OCI-LY7 (cell line): Measurements from ENCODE around the gene STAT1.

Source experiments
- EZH2phosphoT487 ChIP-seq: fragments of 200-600 bp; sonication (generic); IDR thresholded peaks from 2 replicates; pipeline ENCODE4 v1.6.1; 2018; ENCODE audit warnings: low read depth, borderline replicate concordance, mild to moderate bottlenecking, mixed run types, antibody characterized with exemption, low read length, moderate library complexity, mixed read lengths
- TF ChIP-seq, protein P1 (sequence below): fragments of 200-600 bp; sonication (generic); conservative IDR thresholded peaks from 2 replicates; pipeline ENCODE4 v1.5.1; 2014; ENCODE audit warnings: mild to moderate bottlenecking, antibody characterized with exemption, low read length, moderate library complexity, mixed read lengths

DNA sequence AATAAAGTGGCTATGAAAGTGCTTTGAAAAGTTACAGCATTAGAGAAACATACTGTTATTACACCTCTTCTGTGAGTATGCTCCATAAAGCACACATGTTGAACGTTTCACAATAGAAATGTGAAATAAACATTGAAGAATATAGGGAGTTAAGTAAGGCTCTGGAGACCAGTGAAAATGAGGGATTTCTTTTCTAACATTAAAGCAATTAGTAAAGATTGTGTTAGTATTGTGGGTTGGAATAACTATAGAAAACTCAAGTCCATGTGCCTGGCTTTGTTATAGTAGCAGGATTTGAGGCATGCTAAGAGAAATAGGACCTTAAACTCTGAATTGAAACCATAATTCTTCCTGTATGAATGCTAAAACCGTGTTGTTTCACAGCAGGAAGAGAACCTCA is 70.3 kb downstream of the STAT1 start:
- TF ChIP-seq, protein P1, sequence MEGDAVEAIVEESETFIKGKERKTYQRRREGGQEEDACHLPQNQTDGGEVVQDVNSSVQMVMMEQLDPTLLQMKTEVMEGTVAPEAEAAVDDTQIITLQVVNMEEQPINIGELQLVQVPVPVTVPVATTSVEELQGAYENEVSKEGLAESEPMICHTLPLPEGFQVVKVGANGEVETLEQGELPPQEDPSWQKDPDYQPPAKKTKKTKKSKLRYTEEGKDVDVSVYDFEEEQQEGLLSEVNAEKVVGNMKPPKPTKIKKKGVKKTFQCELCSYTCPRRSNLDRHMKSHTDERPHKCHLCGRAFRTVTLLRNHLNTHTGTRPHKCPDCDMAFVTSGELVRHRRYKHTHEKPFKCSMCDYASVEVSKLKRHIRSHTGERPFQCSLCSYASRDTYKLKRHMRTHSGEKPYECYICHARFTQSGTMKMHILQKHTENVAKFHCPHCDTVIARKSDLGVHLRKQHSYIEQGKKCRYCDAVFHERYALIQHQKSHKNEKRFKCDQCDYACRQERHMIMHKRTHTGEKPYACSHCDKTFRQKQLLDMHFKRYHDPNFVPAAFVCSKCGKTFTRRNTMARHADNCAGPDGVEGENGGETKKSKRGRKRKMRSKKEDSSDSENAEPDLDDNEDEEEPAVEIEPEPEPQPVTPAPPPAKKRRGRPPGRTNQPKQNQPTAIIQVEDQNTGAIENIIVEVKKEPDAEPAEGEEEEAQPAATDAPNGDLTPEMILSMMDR: no peak
- TF ChIP-seq EZH2phosphoT487: no peak
